ENCODE data around the gene CYFIP2. TPM values are rescaled to one million over a fixed set of nuclear protein-coding genes. Genes with fewer than 3 reads are reported as not detected.
A peak's percentile ranks its signal among the peaks of the same experiment; 100 is the strongest.

CYFIP2 gene
- total RNA-seq, 4 donors from 2014 or later, result 4.2 to 10.3 (median 8.1) TPM

- TF ChIP-seq CTCF (IDR thresholded peaks at IDR 0.05) (no peak), POLR2A (IDR thresholded peaks at IDR 0.05) (no peak)
- no peak for DNase-seq
- H3K4me1 ChIP-seq, result no peaks in the 10 kb centered on the region
- peaks cover 0 to 10% (median 0%) of the 10 kb centered on the region in 4 donors for H3K27me3 ChIP-seq
- H3K36me3 ChIP-seq, result no peaks in the 10 kb centered on the region
- 72 to 73% methylated on average over 4 of the region's 4 CpGs for WGBS, 2 donors
- H3K9me3 ChIP-seq, result no peaks in the 10 kb centered on the region
- intact Hi-C loops (cut with DNase I), result no loop called here
- H3K27ac ChIP-seq, result no peak overlapping the region
- H3K4me3 ChIP-seq, result no peak overlapping the region
These were observed 6.2 kb upstream of the CYFIP2 start for GRCh38 chr5:157259699-157260098.

- WGBS, 2 donors, result 64 to 71% methylated on average over 6 to 7 of the region's 7 CpGs
- Histone ChIP-seq H3K27me3 (peaks cover 0 to 30% (median 0%) of the 10 kb centered on the region in 4 donors), H3K27ac (no peak overlapping the region), H3K9me3 (no peaks in the 10 kb centered on the region), H3K4me3 (no peak overlapping the region), H3K36me3 (no peaks in the 10 kb centered on the region), H3K4me1 (peaks cover 7 to 31% (median 9%) of the 10 kb centered on the region in 3 donors)
- no peak for TF ChIP-seq CTCF (IDR thresholded peaks at IDR 0.05)
- TF ChIP-seq POLR2A (IDR thresholded peaks at IDR 0.05), result no peak
- no peak for DNase-seq
- intact Hi-C loops (cut with DNase I), result no loop called here
These were observed 2.3 kb upstream of the CYFIP2 start for GRCh38 chr5:157263496-157264090.

GRCh38 chr5:157266286-157267007, 524 bp downstream of the CYFIP2 start:
- Histone ChIP-seq H3K27ac (peak overlapping the region; percentile 38 to 82 (median 66)), H3K4me1 (peaks cover 7 to 33% (median 9%) of the 10 kb centered on the region in 3 donors), H3K36me3 (no peaks in the 10 kb centered on the region), H3K4me3 (peak overlapping the region; percentile 53 to 92 (median 64)), H3K9me3 (no peaks in the 10 kb centered on the region), H3K27me3 (peaks cover 0 to 30% (median 0%) of the 10 kb centered on the region in 4 donors)
- intact Hi-C loops (cut with DNase I), result no loop called here
- DNase-seq, result no peak
- TF ChIP-seq POLR2A (IDR thresholded peaks at IDR 0.05), result no peak
- TF ChIP-seq CTCF (IDR thresholded peaks at IDR 0.05), result no peak
- WGBS, 2 donors, result 42 to 63% methylated on average over 1 to 5 of the region's 62 CpGs

GRCh38 chr5:157267025-157267424, 1.1 kb downstream of the CYFIP2 start:
- WGBS, 2 donors, result 82% methylated on average over 2 to 3 of the region's 3 CpGs
- peak overlapping the region in 1 of 4 donors; percentile 77 for H3K27ac ChIP-seq
- DNase-seq, result no peak
- H3K36me3 ChIP-seq, result no peaks in the 10 kb centered on the region
- no peak for TF ChIP-seq CTCF (IDR thresholded peaks at IDR 0.05)
- peaks cover 0 to 27% (median 0%) of the 10 kb centered on the region in 4 donors for H3K27me3 ChIP-seq
- H3K4me3 ChIP-seq, result peak overlapping the region in 3 of 4 donors; percentile 53 to 92 (median 73)
- H3K4me1 ChIP-seq, result peaks cover 7 to 33% (median 9%) of the 10 kb centered on the region in 3 donors
- no peaks in the 10 kb centered on the region for H3K9me3 ChIP-seq
- intact Hi-C loops (cut with DNase I), result no loop called here

- Histone ChIP-seq H3K9me3 (no peaks in the 10 kb centered on the region), H3K36me3 (no peaks in the 10 kb centered on the region), H3K27ac (peak overlapping the region in 1 of 4 donors; percentile 6), H3K4me1 (peaks cover 7 to 33% (median 9%) of the 10 kb centered on the region in 3 donors), H3K27me3 (peaks cover 0 to 27% (median 0%) of the 10 kb centered on the region in 4 donors), H3K4me3 (no peak overlapping the region)
- intact Hi-C loops (cut with DNase I), result no loop called here
- WGBS, 2 donors, result 55% methylated on average over 5 to 8 of the region's 8 CpGs
- no peak for TF ChIP-seq CTCF (IDR thresholded peaks at IDR 0.05)
- TF ChIP-seq POLR2A (IDR thresholded peaks at IDR 0.05), result no peak
- no peak for DNase-seq
These were observed 2.0 kb downstream of the CYFIP2 start for GRCh38 chr5:157267761-157268480.

Data from esophagus squamous epithelium (tissue), 5 donors.